Vagina (tissue), 2 donors: Measurements from ENCODE around the gene DPH3.

Experiments used
- CTCF ChIP-seq, 3 experiments: fragments of 450-650 bp in 2 of 3; fragments of 200-600 bp in 1 of 3; sonication (generic) in 1 of 3; IDR thresholded peaks; one replicate each; pipeline ENCODE4 v1.5.1; 2017 to 2019; ENCODE audit warnings: antibody characterized with exemption in 3 of 3, mild to moderate bottlenecking in 2 of 3, moderate library complexity in 2 of 3
- POLR2A ChIP-seq, 2 donors: fragments of 450-650 bp; IDR thresholded peaks; one replicate each; pipeline ENCODE4 v1.6.1; 2017; ENCODE audit warnings: antibody characterized with exemption in 2 of 2, mild to moderate bottlenecking in 2 of 2, moderate library complexity in 2 of 2
- POLR2AphosphoS5 ChIP-seq, 2 donors: sonication (generic); formaldehyde crosslinking; IDR thresholded peaks; one replicate each; pipeline ENCODE4 v1.9.0; 2017; ENCODE audit warnings: antibody characterized with exemption in 2 of 2, mild to moderate bottlenecking in 2 of 2, low read depth in 1 of 2; ENCODE audit not compliant: insufficient read depth in 1 of 2

GRCh38 chr3:16295298-16295890, 30.7 kb upstream of the DPH3 start:
- TF ChIP-seq CTCF (IDR thresholded peaks at IDR 0.05) (no peak), POLR2A (IDR thresholded peaks at IDR 0.05) (no peak), POLR2AphosphoS5 (IDR thresholded peaks at IDR 0.05; ENCODE audit: insufficient read depth in 1 of 2, low read depth in 1 of 2) (no peak)
